Type B pancreatic cell (in vitro differentiated cells): ENCODE measurements around the gene OPN4. TPM values are rescaled to one million over a fixed set of nuclear protein-coding genes. Genes with fewer than 3 reads are reported as not detected.

Source experiments
- DNase-seq: peaks from one replicate; pipeline ENCODE4 v3.0.0; 2021; ENCODE audit warnings: mixed read lengths; ENCODE audit not compliant: unreplicated experiment; ENCODE audit errors: extremely low spot score
- H3K27ac Mint-ChIP-seq: 2 replicates; pipeline ENCODE4 v1.8.0; 2021; ENCODE audit warnings: mild to moderate bottlenecking, mixed read lengths
- H3K27me3 Mint-ChIP-seq: 2 replicates; pipeline ENCODE4 v1.8.0; 2021; ENCODE audit warnings: mixed read lengths
- H3K36me3 Mint-ChIP-seq: 2 replicates; pipeline ENCODE4 v1.8.0; 2021; ENCODE audit warnings: mixed read lengths
- H3K4me1 Mint-ChIP-seq: one replicate; pipeline ENCODE4 v1.8.0; 2021; ENCODE audit warnings: mixed read lengths; ENCODE audit not compliant: unreplicated experiment
- H3K4me3 Mint-ChIP-seq: 2 replicates; pipeline ENCODE4 v1.8.0; 2021; ENCODE audit warnings: mild to moderate bottlenecking, mixed read lengths
- H3K9me3 Mint-ChIP-seq: 2 replicates; pipeline ENCODE4 v1.8.0; 2021; ENCODE audit warnings: mixed read lengths
- total RNA-seq: library from RNA; stranded (reverse); gene quantifications from 2 replicates; pipeline ENCODE4 v1.2.1, GENCODE V29; 2021; ENCODE audit warnings: low replicate concordance
- TF ChIP-seq, protein P1 (sequence below): fragments of 200-600 bp; sonication (generic); conservative IDR thresholded peaks from 2 replicates; pipeline ENCODE4 v1.5.0; 2021; ENCODE audit warnings: antibody characterized with exemption, mild to moderate bottlenecking

OPN4 gene
- total RNA-seq, 1 donor from 2014 or later, result not detected

DNA sequence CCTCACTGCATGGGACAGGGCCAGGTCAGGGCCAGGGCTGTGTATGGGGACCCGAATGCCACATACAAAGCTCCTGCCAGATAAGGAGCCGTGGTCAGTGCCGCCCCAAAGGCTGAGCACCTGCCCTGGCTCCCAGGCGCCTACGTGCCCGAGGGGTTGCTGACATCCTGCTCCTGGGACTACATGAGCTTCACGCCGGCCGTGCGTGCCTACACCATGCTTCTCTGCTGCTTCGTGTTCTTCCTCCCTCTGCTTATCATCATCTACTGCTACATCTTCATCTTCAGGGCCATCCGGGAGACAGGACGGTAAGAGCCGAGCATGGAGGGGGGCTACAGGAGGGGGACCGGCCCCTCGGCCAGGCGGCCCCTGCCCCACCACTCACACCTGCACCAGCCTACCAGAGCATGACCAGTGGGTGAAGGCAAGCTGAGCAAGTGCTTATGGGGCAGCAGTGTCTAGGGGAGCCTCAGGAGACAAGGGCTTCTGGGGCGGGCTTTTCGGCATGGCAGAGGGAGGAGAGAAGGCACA is 4.9 kb downstream of the OPN4 start:
- H3K27me3 Mint-ChIP-seq, result no peaks in the 10 kb centered on the region
- no peaks in the 10 kb centered on the region for H3K36me3 Mint-ChIP-seq
- no peak overlapping the region for H3K27ac Mint-ChIP-seq
- peaks cover 5% of the 10 kb centered on the region for H3K4me1 Mint-ChIP-seq
- H3K4me3 Mint-ChIP-seq, result no peak overlapping the region
- H3K9me3 Mint-ChIP-seq, result no peaks in the 10 kb centered on the region
- no peak for DNase-seq
- TF ChIP-seq, protein P1, sequence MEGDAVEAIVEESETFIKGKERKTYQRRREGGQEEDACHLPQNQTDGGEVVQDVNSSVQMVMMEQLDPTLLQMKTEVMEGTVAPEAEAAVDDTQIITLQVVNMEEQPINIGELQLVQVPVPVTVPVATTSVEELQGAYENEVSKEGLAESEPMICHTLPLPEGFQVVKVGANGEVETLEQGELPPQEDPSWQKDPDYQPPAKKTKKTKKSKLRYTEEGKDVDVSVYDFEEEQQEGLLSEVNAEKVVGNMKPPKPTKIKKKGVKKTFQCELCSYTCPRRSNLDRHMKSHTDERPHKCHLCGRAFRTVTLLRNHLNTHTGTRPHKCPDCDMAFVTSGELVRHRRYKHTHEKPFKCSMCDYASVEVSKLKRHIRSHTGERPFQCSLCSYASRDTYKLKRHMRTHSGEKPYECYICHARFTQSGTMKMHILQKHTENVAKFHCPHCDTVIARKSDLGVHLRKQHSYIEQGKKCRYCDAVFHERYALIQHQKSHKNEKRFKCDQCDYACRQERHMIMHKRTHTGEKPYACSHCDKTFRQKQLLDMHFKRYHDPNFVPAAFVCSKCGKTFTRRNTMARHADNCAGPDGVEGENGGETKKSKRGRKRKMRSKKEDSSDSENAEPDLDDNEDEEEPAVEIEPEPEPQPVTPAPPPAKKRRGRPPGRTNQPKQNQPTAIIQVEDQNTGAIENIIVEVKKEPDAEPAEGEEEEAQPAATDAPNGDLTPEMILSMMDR, result no peak

DNA sequence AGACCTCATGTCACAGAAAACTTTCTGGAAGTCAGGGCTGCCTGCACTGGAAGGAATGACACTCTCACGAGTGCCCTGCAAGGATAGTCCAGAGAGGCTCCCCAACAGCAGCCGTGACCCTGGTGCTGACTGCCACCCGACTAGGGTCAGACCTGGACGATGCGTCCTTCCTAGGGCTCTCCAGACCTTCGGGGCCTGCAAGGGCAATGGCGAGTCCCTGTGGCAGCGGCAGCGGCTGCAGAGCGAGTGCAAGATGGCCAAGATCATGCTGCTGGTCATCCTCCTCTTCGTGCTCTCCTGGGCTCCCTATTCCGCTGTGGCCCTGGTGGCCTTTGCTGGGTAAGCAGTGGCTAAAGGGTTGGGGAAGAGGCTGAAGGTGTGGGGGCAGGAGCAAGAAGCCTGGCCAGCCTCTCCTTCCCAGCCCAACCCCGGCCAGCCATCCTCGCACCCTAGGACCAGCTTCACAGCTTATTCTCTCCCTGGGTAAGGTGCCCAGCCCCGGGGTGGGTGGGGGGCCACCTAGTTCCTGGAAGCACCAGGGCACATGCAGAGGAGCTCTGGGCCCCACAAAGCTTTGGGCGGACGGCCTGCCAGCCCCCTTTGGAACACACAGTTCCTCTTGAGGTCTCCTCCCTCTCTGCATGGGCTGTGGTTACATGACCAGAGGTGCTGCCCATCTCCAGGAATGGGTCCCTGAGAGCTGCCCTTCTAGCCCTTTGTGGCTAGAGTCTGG is 5.5 kb downstream of the OPN4 start:
- no peak for DNase-seq
- no peaks in the 10 kb centered on the region for H3K27me3 Mint-ChIP-seq

DNA sequence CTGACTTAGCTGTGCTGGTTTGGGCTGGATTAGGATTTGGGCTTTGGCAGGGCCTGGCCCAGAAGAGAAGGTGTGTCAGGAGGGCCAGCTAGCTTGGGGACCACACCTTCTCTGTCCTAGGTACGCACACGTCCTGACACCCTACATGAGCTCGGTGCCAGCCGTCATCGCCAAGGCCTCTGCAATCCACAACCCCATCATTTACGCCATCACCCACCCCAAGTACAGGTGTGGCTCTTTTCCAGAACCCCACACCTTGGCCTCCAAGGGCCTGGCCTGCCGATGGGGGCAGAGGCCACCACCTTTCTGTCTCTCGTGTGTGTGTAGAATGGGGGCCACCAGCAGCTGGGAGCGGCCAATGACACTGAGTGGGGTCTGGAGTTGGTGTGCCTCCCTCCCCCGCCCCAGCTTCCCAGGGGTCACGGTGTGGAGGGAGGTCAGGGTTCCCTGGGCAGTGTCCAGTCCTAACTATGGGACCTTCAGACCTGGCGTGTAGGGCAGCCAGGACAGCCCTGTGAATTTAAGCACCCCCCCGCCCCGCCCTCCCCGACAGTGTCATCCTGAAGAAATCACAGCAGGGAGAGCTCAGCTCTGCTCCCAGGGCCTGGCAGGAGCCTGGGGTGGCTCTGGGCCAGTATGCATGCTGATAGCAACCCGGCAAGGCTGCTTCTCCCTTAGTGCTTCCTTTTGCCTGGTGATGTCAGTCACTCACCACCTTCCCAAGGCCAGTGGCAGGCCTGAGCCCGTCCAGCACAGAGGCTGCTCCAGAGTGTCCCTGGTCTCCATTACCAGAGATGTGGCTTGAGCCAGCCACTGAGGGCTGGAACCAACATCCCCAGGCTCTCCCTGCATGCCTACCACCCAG is 7.0 kb downstream of the OPN4 start:
- Mint-ChIP-seq H3K27ac (no peak overlapping the region), H3K36me3 (no peaks in the 10 kb centered on the region), H3K4me1 (peaks cover 21% of the 10 kb centered on the region), H3K9me3 (no peaks in the 10 kb centered on the region), H3K4me3 (no peak overlapping the region), H3K27me3 (no peaks in the 10 kb centered on the region)
- no peak for DNase-seq
- TF ChIP-seq, protein P1, result no peak

More for the DNA sequence above, 5.5 kb downstream of the OPN4 start:
- Mint-ChIP-seq H3K36me3 (no peaks in the 10 kb centered on the region), H3K9me3 (no peaks in the 10 kb centered on the region), H3K4me1 (peaks cover 9% of the 10 kb centered on the region), H3K27ac (no peak overlapping the region), H3K4me3 (no peak overlapping the region)
- TF ChIP-seq, protein P1, result no peak

DNA sequence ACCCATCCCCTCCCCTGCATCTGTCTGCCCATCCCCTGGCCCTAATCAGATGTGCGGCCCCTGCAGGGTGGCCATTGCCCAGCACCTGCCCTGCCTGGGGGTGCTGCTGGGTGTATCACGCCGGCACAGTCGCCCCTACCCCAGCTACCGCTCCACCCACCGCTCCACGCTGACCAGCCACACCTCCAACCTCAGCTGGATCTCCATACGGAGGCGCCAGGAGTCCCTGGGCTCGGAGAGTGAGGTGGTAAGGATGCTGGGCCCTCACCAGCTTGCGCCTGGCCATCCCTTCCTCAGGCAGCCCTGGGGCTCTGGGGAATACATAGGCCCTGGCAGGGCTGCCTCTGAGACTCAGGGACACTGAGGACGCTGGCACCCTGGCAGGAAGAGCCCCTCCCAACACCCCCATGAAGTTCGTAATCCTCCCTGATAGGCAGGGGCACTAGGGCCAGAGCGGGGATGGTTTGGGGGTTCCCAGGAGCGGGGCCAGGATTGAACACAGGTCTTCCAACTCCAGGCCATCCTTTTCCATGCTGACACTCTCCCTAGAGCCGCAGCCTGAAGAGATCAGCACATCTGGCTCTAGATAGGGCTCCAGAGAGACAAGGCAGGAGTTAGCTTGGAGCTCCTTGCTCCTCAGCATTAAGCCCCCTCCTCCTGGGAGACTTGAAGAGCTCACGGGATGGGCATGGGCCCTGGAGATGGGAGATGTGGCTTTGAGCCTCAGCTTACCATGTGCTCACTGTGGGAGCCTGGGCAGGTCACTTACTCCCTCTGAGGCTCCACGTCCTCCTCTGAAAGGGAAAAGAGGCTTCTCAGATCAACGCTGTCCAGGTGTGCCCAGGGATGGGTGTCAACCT is 8.1 kb downstream of the OPN4 start:
- Mint-ChIP-seq H3K36me3 (no peaks in the 10 kb centered on the region), H3K27me3 (no peaks in the 10 kb centered on the region), H3K4me3 (no peak overlapping the region), H3K27ac (no peak overlapping the region), H3K4me1 (peaks cover 22% of the 10 kb centered on the region), H3K9me3 (no peaks in the 10 kb centered on the region)
- no peak for DNase-seq
- TF ChIP-seq, protein P1, result no peak

DNA sequence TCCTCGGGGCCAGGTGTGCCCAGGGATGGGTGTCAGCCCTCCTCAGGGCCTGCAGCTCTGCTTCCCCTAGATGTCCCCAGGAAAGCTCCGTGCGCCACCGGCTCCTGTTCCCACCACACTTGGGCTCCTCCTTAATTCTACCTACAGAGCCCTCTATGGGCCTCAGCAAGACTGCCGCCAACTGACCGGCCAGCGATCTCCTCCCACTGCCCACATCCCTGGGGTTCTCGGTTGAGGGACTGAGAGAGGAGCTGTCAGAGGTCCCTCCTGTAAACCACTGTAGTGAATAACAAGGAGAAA is 8.6 kb downstream of the OPN4 start:
- no peaks in the 10 kb centered on the region for H3K9me3 Mint-ChIP-seq
- H3K36me3 Mint-ChIP-seq, result no peaks in the 10 kb centered on the region
- H3K4me3 Mint-ChIP-seq, result no peak overlapping the region
- DNase-seq, result no peak
- H3K27ac Mint-ChIP-seq, result no peak overlapping the region
- H3K4me1 Mint-ChIP-seq, result peaks cover 23% of the 10 kb centered on the region
- TF ChIP-seq, protein P1, result no peak
- H3K27me3 Mint-ChIP-seq, result no peaks in the 10 kb centered on the region
